DND-41 (cell line): Measurements from ENCODE around the gene SREBF2.

Experiments used
- CTCF ChIP-seq: IDR thresholded peaks from 2 replicates; pipeline ENCODE4 v1.5.1; 2012; ENCODE audit warnings: borderline replicate concordance, low read length, moderate library complexity, mild to moderate bottlenecking; ENCODE audit not compliant: poor library complexity, severe bottlenecking; ENCODE audit errors: extremely low read depth
- EZH2 ChIP-seq: IDR thresholded peaks from 3 replicates; pipeline ENCODE4 v1.6.1; 2012; ENCODE audit warnings: borderline replicate concordance, low read depth, mild to moderate bottlenecking, moderate library complexity, low read length, inconsistent platforms; ENCODE audit not compliant: severe bottlenecking

- TF ChIP-seq CTCF (no peak), EZH2 (no peak)
Observed at GRCh38 chr22:41793871-41794270, 39.0 kb upstream of the SREBF2 start.
